Prostate gland (tissue), 2 donors: ENCODE results near the gene NCOA7.

Experiments used
- POLR2A ChIP-seq: fragments of 450-650 bp; IDR thresholded peaks from one replicate; pipeline ENCODE4 v1.6.1; 2016; ENCODE audit warnings: antibody characterized with exemption, mild to moderate bottlenecking
- TF ChIP-seq, protein P1 (sequence below), 4 experiments: fragments of 200-600 bp in 2 of 4; fragments of 450-650 bp in 2 of 4; sonication (generic) in 2 of 4; IDR thresholded peaks; 1 replicate in 3 of 4; 2 replicates in 1 of 4; pipeline ENCODE4 v1.5.1; 2016 to 2019; ENCODE audit warnings: antibody characterized with exemption in 4 of 4, mild to moderate bottlenecking in 2 of 4, moderate library complexity in 2 of 4

DNA sequence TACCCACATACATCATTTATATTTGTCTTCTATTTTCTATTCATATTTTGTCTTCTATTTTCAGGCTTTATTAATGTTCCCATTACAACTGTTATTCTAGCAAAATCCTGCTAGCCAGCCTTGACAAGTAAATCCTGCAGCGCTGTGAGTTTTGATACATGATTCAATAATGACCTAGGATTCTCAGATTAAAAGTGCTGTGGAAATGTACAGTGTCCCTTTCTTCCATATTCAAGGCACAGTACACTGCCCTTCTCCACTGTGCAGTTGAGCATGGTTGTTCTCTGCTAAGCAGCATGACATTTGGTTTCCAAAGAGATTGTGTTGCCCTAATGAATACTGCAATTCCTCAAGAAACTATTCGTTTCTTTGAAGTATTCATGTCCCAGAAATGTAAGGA is 47.2 kb upstream of the NCOA7 start:
- TF ChIP-seq POLR2A, result no peak
- TF ChIP-seq, protein P1, sequence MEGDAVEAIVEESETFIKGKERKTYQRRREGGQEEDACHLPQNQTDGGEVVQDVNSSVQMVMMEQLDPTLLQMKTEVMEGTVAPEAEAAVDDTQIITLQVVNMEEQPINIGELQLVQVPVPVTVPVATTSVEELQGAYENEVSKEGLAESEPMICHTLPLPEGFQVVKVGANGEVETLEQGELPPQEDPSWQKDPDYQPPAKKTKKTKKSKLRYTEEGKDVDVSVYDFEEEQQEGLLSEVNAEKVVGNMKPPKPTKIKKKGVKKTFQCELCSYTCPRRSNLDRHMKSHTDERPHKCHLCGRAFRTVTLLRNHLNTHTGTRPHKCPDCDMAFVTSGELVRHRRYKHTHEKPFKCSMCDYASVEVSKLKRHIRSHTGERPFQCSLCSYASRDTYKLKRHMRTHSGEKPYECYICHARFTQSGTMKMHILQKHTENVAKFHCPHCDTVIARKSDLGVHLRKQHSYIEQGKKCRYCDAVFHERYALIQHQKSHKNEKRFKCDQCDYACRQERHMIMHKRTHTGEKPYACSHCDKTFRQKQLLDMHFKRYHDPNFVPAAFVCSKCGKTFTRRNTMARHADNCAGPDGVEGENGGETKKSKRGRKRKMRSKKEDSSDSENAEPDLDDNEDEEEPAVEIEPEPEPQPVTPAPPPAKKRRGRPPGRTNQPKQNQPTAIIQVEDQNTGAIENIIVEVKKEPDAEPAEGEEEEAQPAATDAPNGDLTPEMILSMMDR (IDR thresholded peaks at IDR 0.05), result no peak
